SK-N-DZ (cell line): ENCODE results near the gene RNF168.
"Not testable (repeated sequence)": the region's sequence is repeated elsewhere in the genome, so short reads cannot be mapped to it uniquely, and the experiment has no call there.

Experiments
- DNase-seq: peaks from one replicate; pipeline ENCODE4 v3.0.0-alpha.2; 2015; ENCODE audit warnings: low spot score

RNF168 gene

GRCh38 chr3:196517162-196517800, 13.7 kb upstream of the RNF168 start:
- no peak for DNase-seq

- DNase-seq, result no peak
Observed at GRCh38 chr3:196514913-196515621, 11.5 kb upstream of the RNF168 start, which contains the start of gene SMCO1. TSS of gene SMCO1 (minus strand) at chr3:196515346. CDS start at chr3:196515209, 137 bp downstream.

- no peak for DNase-seq
Observed at GRCh38 chr3:196514350-196514716, 10.8 kb upstream of the RNF168 start.

GRCh38 chr3:196513697-196514349, 10.3 kb upstream of the RNF168 start:
- no peak for DNase-seq

- DNase-seq, result not testable (repeated sequence)
Observed at GRCh38 chr3:196511646-196512425, 8.3 kb upstream of the RNF168 start.

- not testable (repeated sequence) for DNase-seq
Observed at GRCh38 chr3:196511108-196511507, 7.5 kb upstream of the RNF168 start.

GRCh38 chr3:196506687-196507086, 3.1 kb upstream of the RNF168 start:
- DNase-seq, result no peak

GRCh38 chr3:196504556-196504955, 988 bp upstream of the RNF168 start:
- no peak for DNase-seq

- DNase-seq, result not testable (repeated sequence)
Observed at GRCh38 chr3:196504077-196504398, 470 bp upstream of the RNF168 start.

- DNase-seq, result peak; percentile 40
Observed at GRCh38 chr3:196502775-196503195, 783 bp downstream of the RNF168 start.

GRCh38 chr3:196501316-196502044, 2.1 kb downstream of the RNF168 start:
- no peak for DNase-seq

GRCh38 chr3:196499807-196500524, 3.6 kb downstream of the RNF168 start:
- DNase-seq, result no peak

GRCh38 chr3:196499061-196499460, 4.5 kb downstream of the RNF168 start:
- no peak for DNase-seq

- no peak for DNase-seq
Observed at GRCh38 chr3:196498297-196498696, 5.3 kb downstream of the RNF168 start.

GRCh38 chr3:196496183-196496582, 7.4 kb downstream of the RNF168 start:
- no peak for DNase-seq

- no peak for DNase-seq
Observed at GRCh38 chr3:196493292-196493691, 10.3 kb downstream of the RNF168 start.

- DNase-seq, result no peak
Observed at GRCh38 chr3:196492080-196492479, 11.5 kb downstream of the RNF168 start.

GRCh38 chr3:196489747-196490146, 13.8 kb downstream of the RNF168 start:
- DNase-seq, result no peak

GRCh38 chr3:196486263-196486662, 17.3 kb downstream of the RNF168 start:
- no peak for DNase-seq

- no peak for DNase-seq
Observed at GRCh38 chr3:196477678-196478077, 25.9 kb downstream of the RNF168 start.

- DNase-seq, result no peak
Observed at GRCh38 chr3:196472286-196472685, 31.3 kb downstream of the RNF168 start.
